ENCODE data around the gene COL4A1. TPM values are rescaled to one million over a fixed set of nuclear protein-coding genes. Genes with fewer than 3 reads are reported as not detected.

Gene COL4A1
- total RNA-seq, 2 experiments from 2014 or later: not detected

DNA sequence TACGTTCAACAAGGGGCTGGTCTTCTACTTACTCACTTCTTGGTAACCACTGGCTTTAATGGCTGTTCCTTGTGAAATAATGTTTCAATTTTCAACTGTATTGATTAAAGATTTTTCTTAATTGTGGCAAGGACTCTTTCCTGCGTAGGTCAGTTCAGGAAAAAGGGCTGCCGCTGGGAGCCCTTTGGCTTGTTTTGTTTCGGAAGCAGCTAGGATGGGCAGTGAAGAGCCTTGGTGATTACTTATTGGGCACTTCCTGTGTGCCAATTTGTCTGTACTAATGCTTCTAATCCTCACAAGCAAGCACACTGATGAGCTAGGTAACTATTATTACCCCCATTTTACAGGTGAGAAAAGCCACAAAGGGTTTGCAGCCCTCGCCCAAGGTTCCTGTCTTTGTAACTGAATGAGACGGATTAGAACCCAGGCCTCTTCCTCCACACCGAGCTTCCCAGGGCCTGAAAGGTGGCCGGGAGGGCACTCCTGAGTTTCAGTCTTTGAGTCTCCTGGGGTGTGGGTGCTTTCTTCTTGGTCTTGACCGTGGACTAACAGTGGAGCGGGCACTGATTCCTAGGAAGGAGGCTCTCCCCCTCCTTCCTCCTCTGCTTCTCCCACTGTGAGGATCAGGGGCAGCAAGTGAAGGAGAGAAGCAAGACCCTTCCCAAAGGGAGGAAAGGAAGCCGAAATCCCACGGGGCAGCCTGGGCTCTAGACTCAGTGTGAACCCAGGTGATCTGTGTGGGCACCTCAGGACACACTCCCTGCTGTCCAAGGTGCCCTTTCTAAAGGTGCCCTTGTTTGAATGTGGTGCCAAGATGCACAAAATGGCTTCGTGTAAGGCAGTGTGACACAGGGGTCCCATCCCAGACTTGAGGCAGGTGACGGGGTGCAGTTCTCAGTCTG lies 3.8 kb upstream of the COL4A1 start:
- H3K36me3 Mint-ChIP-seq: no peaks in the 10 kb centered on the region
- peaks cover 78% of the 10 kb centered on the region for H3K27me3 Mint-ChIP-seq
- no peak overlapping the region for H3K4me3 Mint-ChIP-seq
- H3K27ac Mint-ChIP-seq: no peak overlapping the region
- no peaks in the 10 kb centered on the region for H3K9me3 Mint-ChIP-seq
- peaks cover 6% of the 10 kb centered on the region for H3K4me1 Mint-ChIP-seq
- DNase-seq: no peak

DNA sequence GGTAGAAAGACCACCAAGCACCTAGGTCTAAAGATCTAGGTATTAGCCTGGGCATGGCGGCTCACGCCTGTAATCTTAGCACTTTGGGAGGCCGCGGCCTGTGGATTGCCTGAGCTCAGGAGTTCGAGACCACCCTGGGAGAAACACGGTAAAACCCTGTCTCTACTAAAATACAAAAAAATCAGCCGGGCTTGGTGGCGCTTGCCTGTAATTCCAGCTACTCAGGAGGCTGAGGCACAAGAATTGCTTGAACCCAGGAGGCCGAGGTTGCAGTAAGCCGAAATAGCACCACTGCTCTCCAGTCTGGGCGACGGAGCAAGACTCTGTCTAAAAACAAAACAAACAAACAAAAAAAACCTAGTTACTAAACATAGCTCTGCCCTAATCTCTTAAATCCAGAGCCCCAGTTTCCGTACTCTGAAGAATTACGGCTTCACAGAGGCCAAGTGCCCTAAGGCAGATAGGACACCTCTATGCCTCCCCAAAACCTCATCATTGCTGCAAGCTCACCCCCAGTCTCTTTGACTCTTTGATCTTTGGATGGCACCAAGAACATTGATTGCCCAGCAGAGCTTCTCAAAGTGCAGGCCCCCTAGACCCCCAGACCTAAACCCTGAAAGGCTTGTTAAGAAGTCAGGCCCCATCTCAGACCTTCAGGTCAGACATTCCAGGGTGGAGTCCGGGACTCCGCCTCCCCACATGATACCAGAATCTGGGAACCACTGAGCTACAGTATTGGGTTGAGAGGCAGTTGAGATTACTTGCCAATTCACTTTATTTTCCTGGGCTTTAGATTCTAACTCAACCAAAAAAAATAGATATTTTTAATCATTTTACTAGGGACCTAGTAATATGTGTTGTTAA lies 2.9 kb upstream of the COL4A1 start:
- no peak overlapping the region for H3K27ac Mint-ChIP-seq
- peaks cover 6% of the 10 kb centered on the region for H3K4me1 Mint-ChIP-seq

DNA sequence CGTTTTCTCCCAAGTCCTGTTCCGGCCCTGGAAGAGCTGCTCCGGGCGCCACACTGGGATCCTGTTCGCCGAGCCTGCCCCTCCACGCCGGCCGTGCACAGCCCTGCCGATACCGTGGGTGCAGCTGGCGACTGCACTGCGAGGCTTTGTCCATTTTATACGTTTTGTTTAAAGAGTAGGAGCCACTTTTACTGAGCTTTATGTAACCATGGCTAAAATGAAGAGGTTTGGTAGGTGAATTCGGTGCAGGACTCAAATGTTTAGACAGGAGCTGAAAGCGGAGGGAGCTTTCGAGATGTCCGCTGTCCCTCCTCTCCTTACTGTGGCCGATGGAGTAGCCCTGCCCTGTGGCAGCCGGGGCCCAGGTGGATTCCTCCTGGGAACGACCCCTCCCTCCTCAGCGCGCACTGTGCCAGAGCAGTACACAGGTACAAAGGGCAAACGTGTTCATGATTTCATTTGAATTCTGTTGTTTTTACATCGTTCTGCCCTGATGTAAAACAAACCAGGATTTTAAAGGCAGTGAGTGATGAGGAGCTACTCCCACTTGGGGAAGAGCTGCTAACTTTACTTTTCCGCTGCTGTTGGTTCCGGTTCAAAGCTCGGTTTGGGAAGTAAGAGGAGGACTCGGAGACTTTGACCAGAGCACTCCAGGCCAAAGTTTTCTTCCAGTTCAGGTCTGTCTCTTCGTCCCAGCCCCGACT lies 1.9 kb upstream of the COL4A1 start:
- Mint-ChIP-seq H3K4me3 (no peak overlapping the region), H3K36me3 (no peaks in the 10 kb centered on the region), H3K9me3 (no peaks in the 10 kb centered on the region), H3K4me1 (peaks cover 6% of the 10 kb centered on the region), H3K27me3 (peaks cover 84% of the 10 kb centered on the region), H3K27ac (no peak overlapping the region)
- no peak for DNase-seq

More for the DNA sequence above, 2.9 kb upstream of the COL4A1 start:
- no peak for DNase-seq
- no peak overlapping the region for H3K4me3 Mint-ChIP-seq
- no peaks in the 10 kb centered on the region for H3K9me3 Mint-ChIP-seq
- H3K36me3 Mint-ChIP-seq: no peaks in the 10 kb centered on the region
- peaks cover 81% of the 10 kb centered on the region for H3K27me3 Mint-ChIP-seq

DNA sequence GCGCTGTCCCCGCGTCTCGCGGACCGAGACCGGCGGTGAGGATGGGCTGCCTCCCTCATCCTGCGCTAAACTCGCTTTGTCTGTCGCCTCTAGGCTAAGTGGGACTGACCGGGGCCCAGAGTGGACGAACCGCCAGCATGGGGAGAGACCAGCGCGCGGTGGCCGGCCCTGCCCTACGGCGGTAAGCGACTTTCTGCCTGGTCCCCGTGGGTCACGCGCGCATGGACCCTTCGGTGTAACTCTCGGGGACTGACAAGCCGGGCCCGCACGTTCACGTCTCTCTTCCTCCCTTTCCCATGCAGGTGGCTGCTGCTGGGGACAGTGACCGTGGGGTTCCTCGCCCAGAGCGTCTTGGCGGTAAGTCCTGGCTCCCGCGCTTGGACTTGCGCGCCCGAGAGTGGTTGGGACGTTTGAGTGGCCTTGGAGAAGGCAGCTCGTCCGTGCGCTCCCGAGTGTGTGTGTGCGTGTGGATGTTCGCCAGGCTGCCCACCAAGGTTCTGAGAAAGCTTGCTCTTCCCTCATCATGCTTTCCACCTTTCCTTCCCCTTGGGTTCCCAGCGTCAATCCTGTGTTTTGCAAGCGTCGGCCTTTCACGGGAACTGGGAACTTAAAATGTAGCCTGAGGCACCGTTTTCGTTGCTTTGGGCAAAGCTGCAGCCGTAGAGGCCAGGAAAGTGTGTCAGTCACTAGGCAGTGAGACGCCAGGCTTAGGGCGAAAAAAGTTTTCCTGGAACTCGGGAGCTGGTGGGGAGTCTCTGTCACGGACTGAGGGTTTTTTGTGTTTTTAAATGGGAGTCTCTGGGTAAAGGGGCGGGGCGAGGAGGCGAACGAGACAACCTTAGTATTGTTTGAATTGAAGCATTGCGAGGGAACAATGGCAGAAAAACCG lies 1.1 kb upstream of the COL4A1 start:
- peak overlapping the region; percentile 19 for H3K4me3 Mint-ChIP-seq
- DNase-seq: no peak
- no peak overlapping the region for H3K27ac Mint-ChIP-seq
- peaks cover 6% of the 10 kb centered on the region for H3K4me1 Mint-ChIP-seq
- H3K27me3 Mint-ChIP-seq: peaks cover 90% of the 10 kb centered on the region
- H3K36me3 Mint-ChIP-seq: no peaks in the 10 kb centered on the region
- no peaks in the 10 kb centered on the region for H3K9me3 Mint-ChIP-seq

DNA sequence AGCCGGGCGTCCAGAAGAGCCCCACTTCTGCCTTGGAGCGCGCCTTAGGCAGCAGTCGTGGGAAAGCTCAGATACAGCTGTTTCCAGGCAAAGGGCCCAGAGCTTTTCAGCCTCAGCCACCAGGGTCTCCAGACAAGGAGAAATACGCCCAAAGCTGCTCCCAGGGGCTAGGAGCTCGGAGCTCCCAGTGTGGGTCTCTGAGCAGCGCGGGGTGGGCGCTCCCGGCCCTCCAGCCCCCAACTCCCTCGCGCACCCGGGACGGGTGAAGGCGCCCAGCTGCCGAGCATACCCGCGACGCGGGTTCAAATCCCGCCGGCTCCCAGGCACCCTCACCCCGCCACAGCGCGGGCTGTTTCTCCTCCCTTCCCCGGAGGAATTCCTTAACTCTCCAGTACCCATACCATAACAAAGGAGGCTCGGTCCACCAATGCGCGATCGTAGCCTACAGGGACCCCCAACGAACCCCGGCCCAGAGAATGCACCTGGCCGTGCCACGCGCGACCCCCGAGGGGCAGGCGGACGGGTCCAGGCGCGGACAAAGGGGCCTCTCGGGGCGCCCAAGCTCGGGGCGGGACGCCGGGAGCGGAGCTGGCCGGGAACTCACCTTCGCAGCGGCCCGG lies 507 bp downstream of the COL4A1 start:
- Mint-ChIP-seq H3K27me3 (peaks cover 90% of the 10 kb centered on the region), H3K36me3 (no peaks in the 10 kb centered on the region), H3K4me3 (no peak overlapping the region), H3K9me3 (no peaks in the 10 kb centered on the region), H3K4me1 (peaks cover 6% of the 10 kb centered on the region), H3K27ac (no peak overlapping the region)
- no peak for DNase-seq

DNA sequence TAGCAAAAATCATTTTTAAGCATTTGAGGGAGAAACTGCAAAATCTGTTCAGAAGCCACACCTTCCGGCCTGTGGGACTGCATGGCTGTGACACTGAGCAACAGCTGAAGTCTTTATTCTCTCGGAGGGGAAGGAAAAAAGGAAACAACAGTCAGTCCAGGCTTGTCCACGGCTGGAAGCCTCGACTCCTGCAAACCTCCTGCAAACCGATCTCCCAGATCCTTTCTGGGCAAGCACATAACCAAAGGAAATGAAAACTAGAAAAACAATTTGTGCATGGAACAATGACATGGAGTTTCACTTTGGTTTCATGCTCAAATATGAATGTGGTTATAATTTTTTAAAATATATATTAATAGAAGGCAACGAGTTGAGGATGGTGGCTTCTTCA lies 1.0 kb downstream of the COL4A1 start:
- Mint-ChIP-seq H3K27ac (no peak overlapping the region), H3K36me3 (no peaks in the 10 kb centered on the region), H3K4me3 (no peak overlapping the region), H3K9me3 (no peaks in the 10 kb centered on the region), H3K4me1 (peaks cover 6% of the 10 kb centered on the region), H3K27me3 (peaks cover 88% of the 10 kb centered on the region)
- DNase-seq: no peak

DNA sequence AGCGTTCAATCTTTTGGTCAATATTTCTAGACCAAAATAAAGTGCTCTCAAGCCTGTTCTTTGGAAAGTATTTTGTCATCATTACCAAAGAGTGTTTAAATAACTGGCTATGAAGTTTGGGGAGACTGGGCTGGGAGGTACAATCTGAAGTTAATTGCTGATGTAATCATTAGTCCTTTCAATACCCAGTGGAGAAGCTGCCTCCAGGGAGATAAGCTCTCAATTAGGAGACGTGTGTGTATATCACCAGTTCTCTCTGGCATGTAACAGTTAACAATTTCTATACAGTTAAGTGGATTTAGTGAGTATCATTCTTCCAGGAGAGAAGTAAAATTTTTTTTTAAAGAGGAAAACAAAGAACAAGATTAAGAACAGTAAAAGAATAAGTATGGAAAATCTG lies 1.4 kb downstream of the COL4A1 start:
- Mint-ChIP-seq H3K27ac (no peak overlapping the region), H3K4me3 (no peak overlapping the region), H3K4me1 (peaks cover 6% of the 10 kb centered on the region), H3K27me3 (peaks cover 88% of the 10 kb centered on the region), H3K9me3 (no peaks in the 10 kb centered on the region), H3K36me3 (no peaks in the 10 kb centered on the region)
- no peak for DNase-seq

DNA sequence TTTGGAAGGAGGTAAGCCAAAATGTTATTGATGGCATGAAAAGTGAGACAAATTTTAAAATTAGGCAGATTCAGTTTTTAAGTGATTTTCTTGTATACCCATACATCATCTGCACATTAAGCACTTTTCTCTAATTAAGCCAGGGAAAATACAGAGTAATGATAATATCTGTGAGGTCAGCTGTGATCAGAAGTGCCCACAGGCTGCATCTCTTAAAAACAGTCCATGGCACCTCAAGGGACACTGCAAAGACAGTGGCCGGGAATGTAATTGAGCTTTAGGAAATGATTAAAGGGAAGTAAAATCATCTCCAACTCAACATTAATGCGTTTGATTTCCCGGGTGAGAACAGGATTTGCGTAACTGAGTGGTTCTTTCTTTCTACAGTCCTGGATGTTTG lies 2.0 kb downstream of the COL4A1 start:
- Mint-ChIP-seq H3K4me1 (peaks cover 6% of the 10 kb centered on the region), H3K4me3 (no peak overlapping the region), H3K27me3 (peaks cover 88% of the 10 kb centered on the region), H3K9me3 (no peaks in the 10 kb centered on the region), H3K36me3 (no peaks in the 10 kb centered on the region), H3K27ac (no peak overlapping the region)
- no peak for DNase-seq

DNA sequence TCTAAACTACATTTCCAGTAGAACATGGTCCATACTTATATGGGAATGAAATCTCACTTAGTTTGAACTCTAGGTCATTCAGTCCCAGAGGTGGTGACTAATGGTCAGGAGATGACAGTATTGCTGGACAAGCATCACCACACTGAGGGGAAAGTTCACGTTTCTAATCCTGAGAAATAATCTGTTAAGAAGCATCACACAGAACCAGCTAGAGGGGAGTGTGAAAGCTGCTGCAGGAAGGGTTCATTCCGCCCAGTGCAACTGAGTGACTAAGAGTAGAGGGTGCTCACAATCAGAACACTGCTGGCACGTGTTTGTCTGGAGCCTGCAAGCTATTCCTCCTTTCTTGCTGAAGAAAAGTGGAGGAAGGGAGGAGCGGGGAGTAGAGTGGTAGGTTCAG lies 2.7 kb downstream of the COL4A1 start:
- no peak overlapping the region for H3K27ac Mint-ChIP-seq
- peaks cover 85% of the 10 kb centered on the region for H3K27me3 Mint-ChIP-seq
- H3K9me3 Mint-ChIP-seq: no peaks in the 10 kb centered on the region
- no peak for DNase-seq
- H3K4me3 Mint-ChIP-seq: no peak overlapping the region
- no peaks in the 10 kb centered on the region for H3K36me3 Mint-ChIP-seq
- peaks cover 6% of the 10 kb centered on the region for H3K4me1 Mint-ChIP-seq

DNA sequence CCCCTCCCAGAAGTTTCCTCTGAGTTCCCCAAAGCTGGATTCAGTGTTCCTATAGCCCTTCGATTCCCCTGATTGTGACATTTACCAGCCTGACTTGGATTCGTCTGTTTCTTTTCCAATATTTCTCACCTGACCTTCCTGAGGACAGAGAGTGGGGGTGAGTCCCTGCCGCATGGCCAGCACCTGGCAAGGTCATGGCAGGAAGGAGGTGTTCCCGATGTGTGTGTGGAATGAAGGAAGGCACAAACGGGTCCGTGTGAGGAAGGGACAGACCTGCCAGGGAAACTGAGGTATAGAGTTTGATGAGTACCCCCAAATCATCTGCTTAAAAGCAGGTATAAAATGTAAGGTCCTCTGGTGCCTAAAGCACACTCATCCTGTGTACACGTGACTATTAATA lies 3.3 kb downstream of the COL4A1 start:
- H3K4me3 Mint-ChIP-seq: no peak overlapping the region
- peaks cover 6% of the 10 kb centered on the region for H3K4me1 Mint-ChIP-seq

DNA sequence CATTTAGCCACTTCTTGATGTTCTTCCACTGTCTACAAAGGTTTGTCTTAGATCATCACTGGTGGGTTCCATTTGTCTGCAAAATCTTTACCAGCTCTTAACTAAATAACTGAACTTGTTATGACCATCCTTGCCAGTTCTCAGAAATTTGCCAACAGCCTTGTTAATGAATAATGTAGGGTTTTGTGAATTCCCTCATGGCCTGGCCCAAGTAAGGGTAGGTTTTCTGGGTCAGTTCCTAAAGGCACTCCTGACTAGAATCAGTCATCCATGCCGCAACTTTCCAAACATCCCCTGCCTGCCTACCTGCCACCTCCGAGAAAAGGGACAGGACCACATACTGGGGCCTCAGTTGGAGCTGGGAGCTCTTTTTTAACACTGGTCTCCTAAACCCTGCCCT lies 4.0 kb downstream of the COL4A1 start:
- DNase-seq: no peak

More for the DNA sequence above, 3.3 kb downstream of the COL4A1 start:
- peaks cover 85% of the 10 kb centered on the region for H3K27me3 Mint-ChIP-seq
- no peak for DNase-seq
- H3K36me3 Mint-ChIP-seq: no peaks in the 10 kb centered on the region
- H3K27ac Mint-ChIP-seq: no peak overlapping the region
- no peaks in the 10 kb centered on the region for H3K9me3 Mint-ChIP-seq

DNA sequence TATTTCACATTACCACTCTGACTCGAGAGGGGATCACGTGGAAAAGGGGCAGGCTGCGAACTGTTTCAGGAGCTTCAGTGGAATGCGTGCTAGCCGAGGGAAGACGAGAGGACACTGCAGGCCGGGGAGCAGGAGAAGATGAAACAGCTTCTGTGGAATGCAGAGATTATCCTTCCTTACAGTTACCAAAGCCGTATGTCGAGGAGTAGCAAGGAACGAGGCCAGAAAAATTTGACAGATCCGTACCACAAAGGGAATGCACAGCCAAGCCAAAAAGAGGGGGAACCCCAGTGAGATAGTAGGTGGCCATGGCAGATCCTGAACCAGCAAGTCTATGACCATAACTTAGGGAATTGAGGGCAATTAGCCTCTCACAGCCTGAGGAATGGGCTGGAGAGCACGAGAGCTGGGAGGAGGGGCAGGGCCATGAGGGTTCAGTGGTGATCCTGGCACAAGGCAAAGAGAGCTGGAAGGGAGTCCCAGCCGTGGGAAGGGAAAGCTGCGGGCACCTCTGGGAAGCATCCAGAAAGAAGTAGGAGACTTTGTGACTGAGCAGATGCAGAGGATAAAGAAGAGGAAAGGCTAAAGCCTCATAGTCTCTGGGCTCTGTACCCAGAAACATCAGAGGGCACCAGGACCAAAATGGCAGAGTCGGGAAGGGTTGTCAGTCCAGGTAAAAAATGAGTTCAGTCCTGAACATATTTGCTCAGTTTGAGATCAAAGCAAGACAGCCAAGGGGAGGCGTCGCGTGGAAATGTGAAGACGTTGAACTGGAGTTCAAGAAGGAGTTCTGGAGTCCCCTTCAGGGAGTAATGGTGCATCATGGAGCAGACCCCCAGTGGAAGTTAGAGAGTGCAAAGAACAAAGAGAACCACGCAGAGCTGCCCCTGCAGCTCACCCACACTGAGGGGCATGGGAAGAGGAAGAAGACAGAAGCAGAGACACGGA lies 5.1 kb downstream of the COL4A1 start:
- H3K9me3 Mint-ChIP-seq: no peaks in the 10 kb centered on the region
- H3K4me1 Mint-ChIP-seq: peaks cover 4% of the 10 kb centered on the region
- H3K27ac Mint-ChIP-seq: no peak overlapping the region
- DNase-seq: no peak
- H3K27me3 Mint-ChIP-seq: peaks cover 84% of the 10 kb centered on the region
- no peak overlapping the region for H3K4me3 Mint-ChIP-seq
- no peaks in the 10 kb centered on the region for H3K36me3 Mint-ChIP-seq

More for the DNA sequence above, 4.0 kb downstream of the COL4A1 start:
- Mint-ChIP-seq H3K4me1 (peaks cover 4% of the 10 kb centered on the region), H3K27ac (no peak overlapping the region), H3K4me3 (no peak overlapping the region), H3K36me3 (no peaks in the 10 kb centered on the region), H3K27me3 (peaks cover 84% of the 10 kb centered on the region), H3K9me3 (no peaks in the 10 kb centered on the region)

DNA sequence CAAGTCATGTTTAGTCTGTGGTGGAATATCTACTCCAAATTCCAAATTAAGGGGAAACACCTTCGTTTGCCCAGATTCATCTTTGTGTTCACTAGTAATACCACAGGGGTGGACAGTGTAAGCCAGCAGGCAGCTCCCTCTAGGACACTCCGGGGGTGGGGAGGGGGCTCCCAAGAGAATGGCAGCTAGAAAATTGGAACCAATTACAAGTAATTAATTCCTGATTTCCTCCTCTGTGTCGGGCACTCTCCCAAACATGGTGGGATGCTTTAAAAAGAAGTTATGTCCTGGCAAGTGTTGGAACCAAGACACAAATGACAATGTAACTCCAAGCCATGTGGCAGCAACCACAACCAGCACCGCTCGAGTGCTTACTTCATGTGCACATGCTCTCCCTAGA lies 5.9 kb downstream of the COL4A1 start:
- Mint-ChIP-seq H3K4me3 (no peak overlapping the region), H3K9me3 (no peaks in the 10 kb centered on the region), H3K36me3 (no peaks in the 10 kb centered on the region), H3K4me1 (peaks cover 4% of the 10 kb centered on the region), H3K27ac (no peak overlapping the region), H3K27me3 (peaks cover 91% of the 10 kb centered on the region)
- no peak for DNase-seq

Data from activated naive CD8-positive, alpha-beta T cell treated with anti-CD3 and anti-CD28 coated beads for 36 hours (primary cell).